Upper lobe of left lung (tissue), 4 donors: Measurements from ENCODE around the gene GATA6.

Experiments used
- CTCF ChIP-seq, 6 experiments: fragments of 450-650 bp in 4 of 6; fragments of 200-600 bp in 2 of 6; sonication (generic) in 2 of 6; IDR thresholded peaks; one replicate each; pipeline ENCODE4 v1.5.1; 2016 to 2019; ENCODE audit warnings: antibody characterized with exemption in 6 of 6
- EP300 ChIP-seq, 4 donors: sonication (generic); formaldehyde crosslinking; IDR thresholded peaks; one replicate each; pipeline ENCODE4 v1.5.1; 2017; ENCODE audit warnings: antibody characterized with exemption in 4 of 4, control low read depth in 2 of 4
- POLR2A ChIP-seq, 4 donors: fragments of 450-650 bp; IDR thresholded peaks; one replicate each; pipeline ENCODE4 v1.5.1; 2016 to 2017; ENCODE audit warnings: antibody characterized with exemption in 4 of 4, mild to moderate bottlenecking in 2 of 4
- POLR2AphosphoS5 ChIP-seq, 2 donors: sonication (generic); formaldehyde crosslinking; IDR thresholded peaks; one replicate each; pipeline ENCODE4 v1.5.1; 2017; ENCODE audit warnings: antibody characterized with exemption in 2 of 2

GRCh38 chr18:22128954-22129353, 40.4 kb upstream of the GATA6 start:
- TF ChIP-seq POLR2A (IDR thresholded peaks at IDR 0.05) (no peak), CTCF (IDR thresholded peaks at IDR 0.05) (no peak), POLR2AphosphoS5 (IDR thresholded peaks at IDR 0.05) (no peak), EP300 (IDR thresholded peaks at IDR 0.05) (no peak)
